ENCODE data around the gene GRIK3.

DNA sequence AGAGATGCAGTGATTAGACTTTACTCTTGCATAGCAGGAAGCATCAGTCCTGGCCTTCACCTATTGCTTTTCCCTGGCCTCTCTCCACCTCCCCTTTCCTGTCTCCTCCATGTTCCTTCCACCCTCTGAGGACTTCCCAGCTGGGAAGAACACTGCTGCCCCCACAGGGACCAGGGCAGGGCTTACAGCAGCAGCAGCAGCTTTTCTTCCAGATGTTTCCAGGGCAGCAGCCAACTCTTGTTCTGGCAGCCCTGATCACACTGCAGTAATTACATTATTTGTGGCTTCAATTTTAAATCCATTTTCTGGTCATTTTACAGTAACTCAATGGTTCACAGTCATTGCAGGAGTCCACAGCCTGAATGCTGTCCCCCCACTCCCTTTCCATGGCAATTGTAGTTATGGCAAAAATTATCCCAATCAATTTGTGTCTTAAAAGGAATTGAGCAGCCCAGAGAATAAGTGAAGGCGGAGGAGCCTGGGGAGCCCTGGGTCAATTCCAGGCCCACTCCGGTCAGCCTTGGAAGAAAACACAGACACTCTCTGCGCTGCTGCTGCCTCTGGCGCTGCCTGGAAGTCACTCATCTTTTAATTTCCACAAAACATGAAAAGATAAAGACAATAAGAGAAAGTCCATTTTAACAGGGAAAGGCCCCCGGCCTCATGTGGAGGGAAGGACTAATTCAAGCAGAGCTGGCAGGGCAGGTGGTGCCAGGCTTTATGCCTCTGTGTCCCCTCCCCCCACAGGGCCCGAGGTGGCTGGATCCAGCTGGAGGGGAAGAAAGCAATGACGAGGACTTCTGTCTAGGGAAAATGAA, 148.6 kb downstream of the GRIK3 start:
- no peak for TF ChIP-seq POLR2A (IDR thresholded peaks at IDR 0.05)
- TF ChIP-seq, protein P1, sequence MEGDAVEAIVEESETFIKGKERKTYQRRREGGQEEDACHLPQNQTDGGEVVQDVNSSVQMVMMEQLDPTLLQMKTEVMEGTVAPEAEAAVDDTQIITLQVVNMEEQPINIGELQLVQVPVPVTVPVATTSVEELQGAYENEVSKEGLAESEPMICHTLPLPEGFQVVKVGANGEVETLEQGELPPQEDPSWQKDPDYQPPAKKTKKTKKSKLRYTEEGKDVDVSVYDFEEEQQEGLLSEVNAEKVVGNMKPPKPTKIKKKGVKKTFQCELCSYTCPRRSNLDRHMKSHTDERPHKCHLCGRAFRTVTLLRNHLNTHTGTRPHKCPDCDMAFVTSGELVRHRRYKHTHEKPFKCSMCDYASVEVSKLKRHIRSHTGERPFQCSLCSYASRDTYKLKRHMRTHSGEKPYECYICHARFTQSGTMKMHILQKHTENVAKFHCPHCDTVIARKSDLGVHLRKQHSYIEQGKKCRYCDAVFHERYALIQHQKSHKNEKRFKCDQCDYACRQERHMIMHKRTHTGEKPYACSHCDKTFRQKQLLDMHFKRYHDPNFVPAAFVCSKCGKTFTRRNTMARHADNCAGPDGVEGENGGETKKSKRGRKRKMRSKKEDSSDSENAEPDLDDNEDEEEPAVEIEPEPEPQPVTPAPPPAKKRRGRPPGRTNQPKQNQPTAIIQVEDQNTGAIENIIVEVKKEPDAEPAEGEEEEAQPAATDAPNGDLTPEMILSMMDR (IDR thresholded peaks at IDR 0.05) = no peak
